Measurements from ENCODE around the gene NPPC. TPM values are rescaled to one million over a fixed set of nuclear protein-coding genes. Genes with fewer than 3 reads are reported as not detected.

Gene NPPC
- total RNA-seq, 1 donor from 2014 or later: 2.5 TPM

GRCh38 chr2:231890896-231891513 lies 35.2 kb downstream of the NPPC start:
- peak; percentile 72 for DNase-seq (ENCODE audit: low spot score)

- peak; percentile 28 for DNase-seq (ENCODE audit: low spot score)
Measured at GRCh38 chr2:231887756-231888155, 38.4 kb downstream of the NPPC start.

GRCh38 chr2:231886071-231886681 lies 40.0 kb downstream of the NPPC start:
- peak; percentile 9 for DNase-seq (ENCODE audit: low spot score)

- DNase-seq (ENCODE audit: low spot score): peak; percentile 76
Measured at GRCh38 chr2:231884438-231885140, 41.6 kb downstream of the NPPC start.

GRCh38 chr2:231883468-231883881 lies 42.7 kb downstream of the NPPC start:
- DNase-seq (ENCODE audit: low spot score): no peak

GRCh38 chr2:231882646-231883045 lies 43.5 kb downstream of the NPPC start:
- DNase-seq (ENCODE audit: low spot score): peak; percentile 49

GRCh38 chr2:231880371-231880770 lies 45.8 kb downstream of the NPPC start:
- DNase-seq (ENCODE audit: low spot score): peak; percentile 39

- DNase-seq (ENCODE audit: low spot score): no peak
Measured at GRCh38 chr2:231879216-231879615, 47.0 kb downstream of the NPPC start.

GRCh38 chr2:231877533-231878456 lies 48.4 kb downstream of the NPPC start:
- DNase-seq (ENCODE audit: low spot score): peak; percentile 65

GRCh38 chr2:231874944-231875343 lies 51.3 kb downstream of the NPPC start:
- DNase-seq (ENCODE audit: low spot score): no peak

Small RNAs within 50 kb of the gene (microRNA-seq; reads per million reads assigned to microRNA genes)
- gene MIR1471 (ENCODE audit: borderline number of aligned reads): not detected

Other genes starting within 250 kb of the NPPC start
- 790 TPM for gene PTMA, start 217.9 kb downstream of the NPPC start, total RNA-seq
- 21.8 TPM for gene PDE6D, start 145.1 kb downstream of the NPPC start, total RNA-seq
- gene COPS7B, start 140.0 kb downstream of the NPPC start, total RNA-seq: 21.3 TPM
- 33.5 TPM for gene DIS3L2, start 35.3 kb upstream of the NPPC start, total RNA-seq